PC-3 (cell line): ENCODE measurements around the gene ABLIM1. TPM values are rescaled to one million over a fixed set of nuclear protein-coding genes. Genes with fewer than 3 reads are reported as not detected.

Experiments
- ATAC-seq: fragments of 200-7000 bp; cut with Tn5 transposase; 2 replicates; pipeline ENCODE4 v1.9.1; 2020; ENCODE audit warnings: mild to moderate bottlenecking, moderate library complexity
- BruUV-seq: library from RNA; stranded (reverse); fragments of 400-500 nt; replicated peaks from 2 replicates; lab custom pipeline; 2021; lab: Mats Ljungman, UMichigan
- CTCF ChIA-PET: fragments of 300-600 bp; sonication (Branson Sonifier 250); formaldehyde crosslinking; loops from one replicate; lab custom pipeline; 2022; ENCODE audit warnings: antibody characterized with exemption; lab: Charles Lee
- POLR2A ChIA-PET: fragments of 300-600 bp; sonication (Branson Sonifier 250); formaldehyde crosslinking; loops from one replicate; lab custom pipeline; 2022; ENCODE audit warnings: antibody characterized with exemption; ENCODE audit not compliant: unreplicated experiment; lab: Charles Lee
- DNase-seq: peaks from one replicate; pipeline ENCODE4 v3.0.0-alpha.2; 2015
- H2AFZ ChIP-seq: fragments of 300-600 bp; sonication (generic); 2 replicates; pipeline ENCODE4 v1.6.0; 2016; ENCODE audit warnings: antibody characterized with exemption, low read length
- H3F3A ChIP-seq: fragments of 300-600 bp; sonication (generic); one replicate; pipeline ENCODE4 v1.6.0; 2017; ENCODE audit warnings: antibody characterized with exemption, low read length, control low read depth, mild to moderate bottlenecking; ENCODE audit not compliant: unreplicated experiment
- H3K27ac ChIP-seq: fragments of 300-600 bp; sonication (generic); 2 replicates; pipeline ENCODE4 v1.5.1; 2016; ENCODE audit warnings: mild to moderate bottlenecking, low read length
- H3K27me3 ChIP-seq: fragments of 300-600 bp; sonication (generic); 2 replicates; pipeline ENCODE4 v1.6.1; 2016; ENCODE audit warnings: low read length, mixed read lengths
- H3K36me3 ChIP-seq: fragments of 300-600 bp; sonication (generic); 2 replicates; pipeline ENCODE4 v1.6.1; 2016; ENCODE audit warnings: low read depth, mixed run types, low read length, mixed read lengths
- H3K4me1 ChIP-seq: fragments of 300-600 bp; sonication (generic); 2 replicates; pipeline ENCODE4 v1.5.1; 2016; ENCODE audit warnings: low read length; ENCODE audit not compliant: insufficient read depth
- H3K4me2 ChIP-seq: fragments of 300-600 bp; sonication (generic); 2 replicates; pipeline ENCODE4 v1.6.0; 2016; ENCODE audit warnings: low read length
- H3K4me3 ChIP-seq: fragments of 300-600 bp; sonication (generic); 2 replicates; pipeline ENCODE4 v1.5.1; 2016; ENCODE audit warnings: mild to moderate bottlenecking, low read length, mixed read lengths
- H3K79me2 ChIP-seq: fragments of 300-600 bp; sonication (generic); 2 replicates; pipeline ENCODE4 v1.6.1; 2017; ENCODE audit warnings: low read length, mixed read lengths
- H3K9ac ChIP-seq: fragments of 300-600 bp; sonication (generic); 2 replicates; pipeline ENCODE4 v1.6.0; 2016; ENCODE audit warnings: mild to moderate bottlenecking, low read length
- H3K9me2 ChIP-seq: fragments of 300-600 bp; sonication (generic); replicated peaks from 2 replicates; pipeline ENCODE4 v1.6.1; 2016; ENCODE audit warnings: mixed run types, low read length, mixed read lengths
- H3K9me3 ChIP-seq: fragments of 300-600 bp; sonication (generic); 2 replicates; pipeline ENCODE4 v1.6.1; 2016; ENCODE audit warnings: low read length, mixed read lengths
- H4K20me1 ChIP-seq: fragments of 300-600 bp; sonication (generic); 2 replicates; pipeline ENCODE4 v1.6.1; 2016; ENCODE audit warnings: low read length, mixed read lengths
- EZH2 ChIP-seq: fragments of 300-600 bp; sonication (generic); IDR thresholded peaks from one replicate; pipeline ENCODE4 v1.6.1; 2017; ENCODE audit warnings: antibody characterized with exemption, mild to moderate bottlenecking, low read length; ENCODE audit not compliant: unreplicated experiment
- EZH2phosphoT487 ChIP-seq: fragments of 300-600 bp; sonication (generic); IDR thresholded peaks from 2 replicates; pipeline ENCODE4 v1.6.1; 2018; ENCODE audit warnings: mild to moderate bottlenecking, antibody characterized with exemption, low read length, borderline replicate concordance
- intact Hi-C: fragments of 100-400 bp; cut with micrococcal nuclease; formaldehyde crosslinking; loops from 2 replicates; pipeline ENCODE4 v1.9.0; 2023
- total RNA-seq: library from RNA; depleted of rRNA; stranded (reverse); fragments of >200 nt; gene quantifications from 2 replicates; pipeline ENCODE4 v1.2.3, GENCODE V29; 2014
- TF ChIP-seq, protein P1 (sequence below): fragments of 300-600 bp; sonication (generic); conservative IDR thresholded peaks from 2 replicates; pipeline ENCODE4 v1.5.1; 2017; ENCODE audit warnings: antibody characterized with exemption, low read depth, mild to moderate bottlenecking, low read length

Gene ABLIM1
- total RNA-seq, 1 experiment from 2014 or later: 12.3 TPM

DNA sequence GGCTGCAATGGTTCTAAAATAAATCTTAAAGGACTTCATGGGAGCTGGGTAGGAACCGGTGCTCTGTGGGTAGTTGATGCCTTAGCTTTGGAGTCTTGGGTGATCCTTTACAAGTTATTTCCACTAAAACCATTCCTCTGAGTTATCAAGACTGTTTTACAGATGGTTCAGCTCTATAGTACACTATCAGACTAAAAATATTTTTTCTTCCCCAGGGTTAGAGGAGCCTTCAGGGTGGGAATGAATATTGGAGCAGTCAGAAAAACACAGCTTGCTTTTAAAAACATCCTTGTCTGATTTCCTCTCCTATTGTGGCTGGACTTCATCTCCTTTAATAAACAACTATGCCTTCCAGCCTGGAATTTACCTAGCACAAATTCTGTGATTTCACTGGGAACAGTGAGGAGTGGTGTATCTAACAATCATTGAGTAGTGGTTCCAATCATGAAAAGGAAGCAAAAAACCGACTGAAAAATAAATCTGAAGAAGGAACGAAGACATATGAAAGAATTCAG lies 151.1 kb downstream of the ABLIM1 start:
- Histone ChIP-seq H2AFZ (no peak overlapping the region), H3K27me3 (no peaks in the 10 kb centered on the region), H3K9me2 (no peaks in the 10 kb centered on the region), H3F3A (no peaks in the 10 kb centered on the region), H3K9ac (no peak overlapping the region), H3K27ac (no peak overlapping the region), H4K20me1 (no peaks in the 10 kb centered on the region), H3K4me1 (peaks cover 9% of the 10 kb centered on the region), H3K79me2 (no peaks in the 10 kb centered on the region), H3K4me3 (no peak overlapping the region), H3K36me3 (no peaks in the 10 kb centered on the region), H3K9me3 (no peaks in the 10 kb centered on the region), H3K4me2 (no peak overlapping the region)
- no peak for DNase-seq
- ChIA-PET POLR2A (no interaction called here), CTCF (no interaction called here)
- no TSS peak for BruUV-seq
- intact Hi-C loops: no loop called here
- no peak for TF ChIP-seq EZH2
- no peak for TF ChIP-seq EZH2phosphoT487
- TF ChIP-seq, protein P1, sequence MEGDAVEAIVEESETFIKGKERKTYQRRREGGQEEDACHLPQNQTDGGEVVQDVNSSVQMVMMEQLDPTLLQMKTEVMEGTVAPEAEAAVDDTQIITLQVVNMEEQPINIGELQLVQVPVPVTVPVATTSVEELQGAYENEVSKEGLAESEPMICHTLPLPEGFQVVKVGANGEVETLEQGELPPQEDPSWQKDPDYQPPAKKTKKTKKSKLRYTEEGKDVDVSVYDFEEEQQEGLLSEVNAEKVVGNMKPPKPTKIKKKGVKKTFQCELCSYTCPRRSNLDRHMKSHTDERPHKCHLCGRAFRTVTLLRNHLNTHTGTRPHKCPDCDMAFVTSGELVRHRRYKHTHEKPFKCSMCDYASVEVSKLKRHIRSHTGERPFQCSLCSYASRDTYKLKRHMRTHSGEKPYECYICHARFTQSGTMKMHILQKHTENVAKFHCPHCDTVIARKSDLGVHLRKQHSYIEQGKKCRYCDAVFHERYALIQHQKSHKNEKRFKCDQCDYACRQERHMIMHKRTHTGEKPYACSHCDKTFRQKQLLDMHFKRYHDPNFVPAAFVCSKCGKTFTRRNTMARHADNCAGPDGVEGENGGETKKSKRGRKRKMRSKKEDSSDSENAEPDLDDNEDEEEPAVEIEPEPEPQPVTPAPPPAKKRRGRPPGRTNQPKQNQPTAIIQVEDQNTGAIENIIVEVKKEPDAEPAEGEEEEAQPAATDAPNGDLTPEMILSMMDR: no peak
- no peak for ATAC-seq

DNA sequence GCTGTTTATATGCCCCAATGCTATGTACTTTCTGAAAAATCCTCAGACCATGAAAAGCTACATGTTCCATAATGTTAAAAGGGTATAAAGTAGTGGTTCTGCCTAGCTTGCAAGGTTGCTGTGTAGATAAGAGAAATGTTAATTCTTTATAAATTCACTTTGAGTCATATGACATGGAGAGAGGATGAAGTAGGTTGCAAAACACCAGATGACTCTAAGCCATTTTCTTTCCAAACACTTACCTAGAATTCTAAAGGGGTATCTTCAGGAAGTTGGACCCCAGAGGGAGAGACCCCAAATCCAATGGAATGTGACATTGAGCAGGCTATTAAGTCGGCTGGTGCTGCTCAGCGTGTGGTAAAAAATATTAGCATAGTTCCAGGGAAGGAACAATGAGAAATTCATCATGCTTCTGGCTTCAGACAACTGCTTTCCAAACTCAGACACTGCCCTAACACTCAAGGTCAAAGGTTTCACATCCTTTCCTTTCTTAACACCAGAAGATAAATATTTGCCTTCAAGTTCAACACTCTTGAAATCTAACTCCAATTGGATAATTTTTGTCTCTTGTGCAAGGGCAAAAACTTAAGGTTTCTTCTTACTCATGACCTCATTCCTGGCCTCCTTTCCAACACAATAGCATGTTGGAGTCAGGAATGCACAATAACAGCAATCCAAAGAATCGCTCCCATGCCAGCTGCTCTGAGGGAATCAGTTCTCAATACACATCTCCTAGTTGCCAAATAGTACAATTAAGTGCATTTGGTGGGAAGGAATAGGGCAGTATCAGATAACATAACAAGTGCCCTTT lies 153.1 kb downstream of the ABLIM1 start:
- DNase-seq: peak; percentile 40
- H3K9me2 ChIP-seq: no peaks in the 10 kb centered on the region
- H3K9ac ChIP-seq: no peak overlapping the region
- TF ChIP-seq, protein P1: no peak
- TF ChIP-seq EZH2 (no peak), EZH2phosphoT487 (no peak)
- ChIA-PET POLR2A (no interaction called here), CTCF (no interaction called here)
- BruUV-seq: no TSS peak
- H3K9me3 ChIP-seq: no peaks in the 10 kb centered on the region
- ATAC-seq: peak; percentile 64
- peaks cover 9% of the 10 kb centered on the region; the same call in 1 of the 2 replicates for H3K4me1 ChIP-seq
- H3K4me2 ChIP-seq: no peak overlapping the region
- intact Hi-C loops: no loop called here
- no peaks in the 10 kb centered on the region for H3F3A ChIP-seq
- no peak overlapping the region for H3K27ac ChIP-seq
- H2AFZ ChIP-seq: no peak overlapping the region
- H4K20me1 ChIP-seq: no peaks in the 10 kb centered on the region
- H3K4me3 ChIP-seq: no peak overlapping the region
- H3K27me3 ChIP-seq: no peaks in the 10 kb centered on the region
- H3K79me2 ChIP-seq: no peaks in the 10 kb centered on the region
- no peaks in the 10 kb centered on the region for H3K36me3 ChIP-seq

DNA sequence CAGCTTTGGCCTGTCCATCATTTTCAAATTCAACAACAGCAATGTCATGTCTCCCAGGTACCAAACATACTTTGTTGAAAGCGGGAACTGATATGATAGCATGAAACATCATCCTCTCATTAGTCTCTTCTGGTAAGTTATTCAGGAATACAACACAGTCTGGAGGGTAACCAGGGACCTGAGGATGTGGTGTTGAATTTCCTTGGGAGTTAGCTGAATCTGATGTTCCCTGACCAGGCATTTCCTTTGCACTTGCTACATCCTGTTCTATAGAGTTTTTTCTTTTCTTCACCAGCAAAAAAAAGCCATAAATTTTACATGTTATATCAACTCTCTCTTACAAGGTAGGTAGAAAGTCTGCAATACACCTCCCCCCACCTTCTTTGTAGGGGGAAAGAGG lies 156.0 kb downstream of the ABLIM1 start:
- H3K9me2 ChIP-seq: no peaks in the 10 kb centered on the region
- no peak overlapping the region for H3K27ac ChIP-seq
- ChIA-PET CTCF (no interaction called here), POLR2A (no interaction called here)
- no peaks in the 10 kb centered on the region for H3K79me2 ChIP-seq
- H3K4me2 ChIP-seq: no peak overlapping the region
- no peak overlapping the region for H3K4me3 ChIP-seq
- BruUV-seq: no TSS peak
- intact Hi-C loops: no loop called here
- ATAC-seq: no peak
- H3K27me3 ChIP-seq: no peaks in the 10 kb centered on the region
- no peak for DNase-seq
- H3K9me3 ChIP-seq: no peaks in the 10 kb centered on the region
- TF ChIP-seq, protein P1: no peak
- TF ChIP-seq EZH2phosphoT487 (no peak), EZH2 (no peak)
- no peak overlapping the region for H3K9ac ChIP-seq
- no peaks in the 10 kb centered on the region for H4K20me1 ChIP-seq
- H3F3A ChIP-seq: no peaks in the 10 kb centered on the region
- H3K4me1 ChIP-seq: peaks cover 16% of the 10 kb centered on the region; the same call in 1 of the 2 replicates
- no peaks in the 10 kb centered on the region for H3K36me3 ChIP-seq
- no peak overlapping the region for H2AFZ ChIP-seq
